ENCODE results near the gene PDS5B. TPM values are rescaled to one million over a fixed set of nuclear protein-coding genes. Genes with fewer than 3 reads are reported as not detected.

The PDS5B gene
- total and polyA plus RNA-seq, 10 of the 15 experiments (the other 5 are each of a cell fraction or from before 2014, with no cell fraction given), result 15.4 to 55.3 (median 30.7) TPM

DNA sequence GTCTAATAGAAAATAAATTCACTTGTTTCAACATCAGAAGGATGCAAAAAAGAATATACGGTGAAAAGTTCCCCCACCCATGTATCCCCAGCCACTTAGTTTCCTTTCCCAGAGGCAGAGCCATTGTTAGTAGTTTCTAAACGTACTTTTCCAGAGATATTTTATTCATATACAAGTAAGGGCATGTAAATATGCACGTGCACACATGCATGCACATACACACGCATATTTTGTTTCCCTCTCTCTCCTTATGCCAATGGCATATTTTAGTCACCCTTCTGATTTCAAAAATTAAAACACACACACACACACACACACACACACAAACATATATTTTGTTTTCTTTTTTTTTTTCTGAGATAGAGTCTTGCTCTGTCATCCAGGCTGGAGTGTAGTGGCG, 147.4 kb downstream of the PDS5B start:
- no TSS peak for BruUV-seq (replicated peaks)
- Histone ChIP-seq H2AFZ (ENCODE audit: control insufficient read depth, low read depth, low read length) (no peak overlapping the region), H3K27me3 (replicated peaks in 1 of 2; ENCODE audit: control insufficient read depth in 2 of 2, insufficient read depth in 2 of 2, low read length in 1 of 2) (no peaks in the 10 kb centered on the region), H3K27ac (ENCODE audit: control insufficient read depth, insufficient read depth) (no peak overlapping the region), H3K79me2 (ENCODE audit: control insufficient read depth, insufficient read depth, low read length) (no peaks in the 10 kb centered on the region; the same call in none of the 2 replicates), H3K36me3 (ENCODE audit: control insufficient read depth in 2 of 2, insufficient read depth in 2 of 2, low read length in 1 of 2) (peaks cover 0 to 6% of the 10 kb centered on the region in 2 experiments; a peak in 2 of 4 replicates), H4K20me1 (ENCODE audit: control insufficient read depth, insufficient read depth) (no peaks in the 10 kb centered on the region), H3K4me1 (ENCODE audit: control insufficient read depth, insufficient read depth, low read length) (no peaks in the 10 kb centered on the region), H3K9me3 (replicated peaks; ENCODE audit: control insufficient read depth, insufficient read depth, low read length) (no peaks in the 10 kb centered on the region; the same call in 1 of the 3 replicates), H3K4me2 (ENCODE audit: control insufficient read depth, insufficient read depth) (no peak overlapping the region), H3K9ac (ENCODE audit: control insufficient read depth, insufficient read depth, low read length) (no peak overlapping the region), H3K4me3 (no peak overlapping the region)
- ChIA-PET RAD21 (ENCODE audit: unreplicated experiment) (interaction anchor here (0.9 to 1.8 kb wide), 2 partner anchors 10 to 84 kb away, joined by 3 to 8 read pairs; no protein-coding TSS in a partner anchor), SMC1A (ENCODE audit: uncharacterized antibody, unreplicated experiment) (no interaction called here), POLR2A (no interaction called here), CTCF (interaction anchor here (1.0 to 1.5 kb wide), 3 partner anchors 64 to 148 kb away, joined by 3 read pairs; no protein-coding TSS in a partner anchor)
- ATAC-seq (no peak), DNase-seq (ENCODE audit: low read depth, low spot score) (no peak), FAIRE-seq (no peak)
- TF ChIP-seq KLF5 (IDR thresholded peaks at IDR 0.05; ENCODE audit: partially characterized antibody) (no peak), CHD1 (IDR thresholded peaks at IDR 0.05; ENCODE audit: low read depth, low read length) (no peak), ZZZ3 (IDR thresholded peaks at IDR 0.05; ENCODE audit: control insufficient read depth, insufficient read length, low read depth) (no peak), PAX5 (IDR thresholded peaks at IDR 0.05; ENCODE audit: borderline replicate concordance, low read depth, low read length) (no peak)
- 76% methylated on average over 5 of the region's 5 CpGs for WGBS (ENCODE audit: insufficient coverage, insufficient replicate concordance, low lambda C conversion rate, missing lambda C conversion rate)
- intact Hi-C loops (cut with micrococcal nuclease; ENCODE audit: unreplicated experiment), result no loop called here
- in situ Hi-C loops (cut with MboI), result no loop called here

DNA sequence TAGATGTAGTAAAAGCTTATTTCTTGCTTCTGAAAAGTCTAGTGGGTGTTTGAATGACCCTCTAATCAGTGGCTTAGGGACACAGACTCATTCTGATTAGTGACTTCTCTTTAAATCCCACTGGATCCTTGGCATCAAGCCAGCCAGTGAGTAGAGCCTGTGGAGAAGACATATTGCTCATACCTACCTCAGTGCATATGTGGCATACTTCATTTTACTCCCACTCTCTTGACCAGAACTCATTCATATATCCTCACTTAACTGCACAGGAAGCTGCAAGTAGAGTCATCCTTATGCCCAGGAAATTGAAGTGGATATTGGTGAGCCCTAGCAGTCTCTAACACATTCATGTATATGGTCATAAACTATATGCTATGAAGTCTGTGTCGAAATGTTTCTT, 148.3 kb downstream of the PDS5B start:
- in situ Hi-C loops (cut with MboI), result no loop called here
- FAIRE-seq, result no peak

More for the DNA sequence above, 148.3 kb downstream of the PDS5B start:
- ChIA-PET CTCF (interaction anchor here (1.0 to 1.5 kb wide), 3 partner anchors 64 to 149 kb away, joined by 3 read pairs; no protein-coding TSS in a partner anchor), RAD21 (ENCODE audit: unreplicated experiment) (interaction anchor here (0.7 to 1.8 kb wide), 3 partner anchors 9 to 146 kb away, joined by 3 to 8 read pairs (median 3); no protein-coding TSS in a partner anchor), POLR2A (no interaction called here), SMC1A (ENCODE audit: uncharacterized antibody, unreplicated experiment) (interaction anchor here (1.2 to 3.6 kb wide), 2 partner anchors 9 to 10 kb away, joined by 5 to 29 read pairs; no protein-coding TSS in a partner anchor)
- TF ChIP-seq STAT3 (IDR thresholded peaks at IDR 0.05; ENCODE audit: low read depth, low read length), result no peak
- H3K27me3 ChIP-seq (replicated peaks in 1 of 2; ENCODE audit: control insufficient read depth in 2 of 2, insufficient read depth in 2 of 2, low read length in 1 of 2), result no peaks in the 10 kb centered on the region
- intact Hi-C loops (cut with micrococcal nuclease; ENCODE audit: unreplicated experiment), result no loop called here
- no peak overlapping the region for H3K4me2 ChIP-seq (ENCODE audit: control insufficient read depth, insufficient read depth)
- 100% methylated on average over 1 of the region's 1 CpG for WGBS (ENCODE audit: insufficient coverage, insufficient replicate concordance, low lambda C conversion rate, missing lambda C conversion rate)
- H3K9me3 ChIP-seq (replicated peaks; ENCODE audit: control insufficient read depth, insufficient read depth, low read length), result no peaks in the 10 kb centered on the region; the same call in 1 of the 3 replicates
- no peak for DNase-seq (ENCODE audit: low read depth, low spot score)
- H3K9ac ChIP-seq (ENCODE audit: control insufficient read depth, insufficient read depth, low read length), result no peak overlapping the region
- peaks cover 0 to 6% of the 10 kb centered on the region in 2 experiments; a peak in 2 of 4 replicates for H3K36me3 ChIP-seq (ENCODE audit: control insufficient read depth in 2 of 2, insufficient read depth in 2 of 2, low read length in 1 of 2)
- no peaks in the 10 kb centered on the region; the same call in none of the 2 replicates for H3K79me2 ChIP-seq (ENCODE audit: control insufficient read depth, insufficient read depth, low read length)
- no peak overlapping the region for H3K27ac ChIP-seq (ENCODE audit: control insufficient read depth, insufficient read depth)
- no peaks in the 10 kb centered on the region for H3K4me1 ChIP-seq (ENCODE audit: control insufficient read depth, insufficient read depth, low read length)
- ATAC-seq, result no peak
- BruUV-seq (replicated peaks), result no TSS peak
- no peaks in the 10 kb centered on the region for H4K20me1 ChIP-seq (ENCODE audit: control insufficient read depth, insufficient read depth)
- no peak overlapping the region for H2AFZ ChIP-seq (ENCODE audit: control insufficient read depth, low read depth, low read length)
- no peak overlapping the region for H3K4me3 ChIP-seq

Measured in GM12878 (cell line).